Thoracic aorta (tissue), 2 donors: ENCODE results near the gene GKN1. TPM values are rescaled to one million over a fixed set of nuclear protein-coding genes. Genes with fewer than 3 reads are reported as not detected.
A peak's percentile ranks its signal among the peaks of the same experiment; 100 is the strongest.

Experiments
- ATAC-seq: fragments of 150-250 bp; one replicate; pipeline ENCODE4 v1.8.0; 2017; ENCODE audit warnings: low read depth; ENCODE audit not compliant: insufficient number of reproducible peaks, low FRiP score
- DNase-seq: peaks from one replicate; pipeline ENCODE4 v3.0.0-alpha.2; 2020; ENCODE audit warnings: low spot score
- H3K27ac ChIP-seq, 2 donors: fragments of 200-600 bp; sonication (generic); 1 replicate in 1 of 2; 2 replicates in 1 of 2; pipeline ENCODE4 v1.5.1; 2016; ENCODE audit warnings: mild to moderate bottlenecking in 2 of 2, moderate library complexity in 2 of 2
- H3K27me3 ChIP-seq: fragments of 200-600 bp; sonication (generic); replicated peaks from 2 replicates; pipeline ENCODE4 v1.6.0; 2016; ENCODE audit warnings: mild to moderate bottlenecking; ENCODE audit not compliant: insufficient read depth
- H3K36me3 ChIP-seq: fragments of 200-600 bp; sonication (generic); one replicate; pipeline ENCODE4 v1.5.1; 2016
- H3K4me1 ChIP-seq, 2 donors: fragments of 200-600 bp; sonication (generic); 1 replicate in 1 of 2; 2 replicates in 1 of 2; pipeline versions ENCODE4 v1.5.1 to v1.6.0; 2016; ENCODE audit warnings: low read depth in 2 of 2, mild to moderate bottlenecking in 1 of 2; ENCODE audit not compliant: control insufficient read depth in 1 of 2
- H3K4me3 ChIP-seq: fragments of 200-600 bp; sonication (generic); 2 replicates; pipeline ENCODE4 v1.5.1; 2016; ENCODE audit warnings: mild to moderate bottlenecking
- H3K9me3 ChIP-seq: fragments of 200-600 bp; sonication (generic); 2 replicates; pipeline ENCODE4 v1.5.1; 2016
- CTCF ChIP-seq: fragments of 200-600 bp; sonication (generic); IDR thresholded peaks from one replicate; pipeline ENCODE4 v1.5.1; 2019; ENCODE audit warnings: antibody characterized with exemption
- total RNA-seq, 2 donors: library from RNA; depleted of rRNA; stranded (reverse); fragments of >200 nt; gene quantifications; one replicate each; pipeline versions ENCODE4 v1.1.0 to v1.2.3, GENCODE V29; 2016

Gene GKN1
- total RNA-seq, 2 donors from 2014 or later, result 20.7 TPM; not detected in 1

GRCh38 chr2:68932402-68932801, 42.0 kb upstream of the GKN1 start:
- no peak for ATAC-seq
- Histone ChIP-seq H3K36me3 (no peaks in the 10 kb centered on the region), H3K27me3 (no peaks in the 10 kb centered on the region), H3K4me1 (peaks cover 0 to 17% of the 10 kb centered on the region in 2 donors), H3K27ac (no peak overlapping the region), H3K9me3 (no peaks in the 10 kb centered on the region), H3K4me3 (no peak overlapping the region)
- DNase-seq, result no peak
- no peak for TF ChIP-seq CTCF

- peaks cover 0 to 19% of the 10 kb centered on the region in 2 donors for H3K4me1 ChIP-seq
- no peak overlapping the region for H3K27ac ChIP-seq
- ATAC-seq (no peak), DNase-seq (no peak)
- H3K36me3 ChIP-seq, result no peaks in the 10 kb centered on the region
- no peaks in the 10 kb centered on the region for H3K9me3 ChIP-seq
- no peak overlapping the region for H3K4me3 ChIP-seq
- TF ChIP-seq CTCF, result no peak
- no peaks in the 10 kb centered on the region for H3K27me3 ChIP-seq
Measured at GRCh38 chr2:68934021-68934420, 40.4 kb upstream of the GKN1 start.

GRCh38 chr2:68935471-68935870, 39.0 kb upstream of the GKN1 start:
- Histone ChIP-seq H3K4me3 (no peak overlapping the region), H3K27ac (no peak overlapping the region), H3K27me3 (no peaks in the 10 kb centered on the region), H3K36me3 (no peaks in the 10 kb centered on the region), H3K4me1 (peaks cover 0 to 19% of the 10 kb centered on the region in 2 donors), H3K9me3 (no peaks in the 10 kb centered on the region)
- no peak for DNase-seq
- TF ChIP-seq CTCF, result no peak
- no peak for ATAC-seq

GRCh38 chr2:68936427-68936826, 38.0 kb upstream of the GKN1 start:
- Histone ChIP-seq H3K4me3 (no peak overlapping the region), H3K36me3 (no peaks in the 10 kb centered on the region), H3K27ac (peak overlapping the region in 1 of 2 donors; percentile 34), H3K27me3 (no peaks in the 10 kb centered on the region), H3K4me1 (peaks cover 0 to 19% of the 10 kb centered on the region in 2 donors), H3K9me3 (no peaks in the 10 kb centered on the region)
- DNase-seq, result no peak
- no peak for ATAC-seq
- no peak for TF ChIP-seq CTCF

GRCh38 chr2:68936889-68937288, 37.5 kb upstream of the GKN1 start:
- H3K9me3 ChIP-seq, result no peaks in the 10 kb centered on the region
- no peaks in the 10 kb centered on the region for H3K27me3 ChIP-seq
- H3K4me3 ChIP-seq, result no peak overlapping the region
- no peak for DNase-seq
- no peaks in the 10 kb centered on the region for H3K36me3 ChIP-seq
- no peak overlapping the region for H3K27ac ChIP-seq
- TF ChIP-seq CTCF, result no peak
- ATAC-seq, result no peak
- peaks cover 0 to 19% of the 10 kb centered on the region in 2 donors for H3K4me1 ChIP-seq
